Fibroblast of the aortic adventitia (primary cell): Measurements from ENCODE around the gene HAAO. TPM values are rescaled to one million over a fixed set of nuclear protein-coding genes. Genes with fewer than 3 reads are reported as not detected.

ENCODE experiments used
- DNase-seq: peaks from one replicate; pipeline ENCODE4 v3.0.0-alpha.2; 2010; ENCODE audit warnings: low read depth
- H3K4me3 ChIP-seq: 2 replicates; pipeline ENCODE4 v1.5.1; 2011; ENCODE audit warnings: low read depth, mild to moderate bottlenecking, control low read depth, low read length, moderate library complexity
- total RNA-seq: library from RNA; depleted of rRNA; stranded (reverse); fragments of >200 nt; gene quantifications from 2 replicates; pipeline ENCODE4 v1.2.3, GENCODE V29; 2012; ENCODE audit warnings: low replicate concordance
- TF ChIP-seq, protein P1 (sequence below): IDR thresholded peaks from 2 replicates; pipeline ENCODE4 v1.5.1; 2011; ENCODE audit warnings: mild to moderate bottlenecking, low read length, control low read depth, inconsistent platforms; ENCODE audit not compliant: insufficient read depth

Gene HAAO
- total RNA-seq, 1 donor: 0.90 TPM

GRCh38 chr2:42769583-42770287 lies 22.6 kb downstream of the HAAO start:
- DNase-seq: no peak
- TF ChIP-seq, protein P1, sequence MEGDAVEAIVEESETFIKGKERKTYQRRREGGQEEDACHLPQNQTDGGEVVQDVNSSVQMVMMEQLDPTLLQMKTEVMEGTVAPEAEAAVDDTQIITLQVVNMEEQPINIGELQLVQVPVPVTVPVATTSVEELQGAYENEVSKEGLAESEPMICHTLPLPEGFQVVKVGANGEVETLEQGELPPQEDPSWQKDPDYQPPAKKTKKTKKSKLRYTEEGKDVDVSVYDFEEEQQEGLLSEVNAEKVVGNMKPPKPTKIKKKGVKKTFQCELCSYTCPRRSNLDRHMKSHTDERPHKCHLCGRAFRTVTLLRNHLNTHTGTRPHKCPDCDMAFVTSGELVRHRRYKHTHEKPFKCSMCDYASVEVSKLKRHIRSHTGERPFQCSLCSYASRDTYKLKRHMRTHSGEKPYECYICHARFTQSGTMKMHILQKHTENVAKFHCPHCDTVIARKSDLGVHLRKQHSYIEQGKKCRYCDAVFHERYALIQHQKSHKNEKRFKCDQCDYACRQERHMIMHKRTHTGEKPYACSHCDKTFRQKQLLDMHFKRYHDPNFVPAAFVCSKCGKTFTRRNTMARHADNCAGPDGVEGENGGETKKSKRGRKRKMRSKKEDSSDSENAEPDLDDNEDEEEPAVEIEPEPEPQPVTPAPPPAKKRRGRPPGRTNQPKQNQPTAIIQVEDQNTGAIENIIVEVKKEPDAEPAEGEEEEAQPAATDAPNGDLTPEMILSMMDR: no peak

GRCh38 chr2:42768706-42769256 lies 23.6 kb downstream of the HAAO start:
- no peak for DNase-seq
- H3K4me3 ChIP-seq: no peak overlapping the region
- TF ChIP-seq, protein P1: no peak

More at GRCh38 chr2:42769583-42770287, 22.6 kb downstream of the HAAO start:
- no peak overlapping the region for H3K4me3 ChIP-seq

DNA sequence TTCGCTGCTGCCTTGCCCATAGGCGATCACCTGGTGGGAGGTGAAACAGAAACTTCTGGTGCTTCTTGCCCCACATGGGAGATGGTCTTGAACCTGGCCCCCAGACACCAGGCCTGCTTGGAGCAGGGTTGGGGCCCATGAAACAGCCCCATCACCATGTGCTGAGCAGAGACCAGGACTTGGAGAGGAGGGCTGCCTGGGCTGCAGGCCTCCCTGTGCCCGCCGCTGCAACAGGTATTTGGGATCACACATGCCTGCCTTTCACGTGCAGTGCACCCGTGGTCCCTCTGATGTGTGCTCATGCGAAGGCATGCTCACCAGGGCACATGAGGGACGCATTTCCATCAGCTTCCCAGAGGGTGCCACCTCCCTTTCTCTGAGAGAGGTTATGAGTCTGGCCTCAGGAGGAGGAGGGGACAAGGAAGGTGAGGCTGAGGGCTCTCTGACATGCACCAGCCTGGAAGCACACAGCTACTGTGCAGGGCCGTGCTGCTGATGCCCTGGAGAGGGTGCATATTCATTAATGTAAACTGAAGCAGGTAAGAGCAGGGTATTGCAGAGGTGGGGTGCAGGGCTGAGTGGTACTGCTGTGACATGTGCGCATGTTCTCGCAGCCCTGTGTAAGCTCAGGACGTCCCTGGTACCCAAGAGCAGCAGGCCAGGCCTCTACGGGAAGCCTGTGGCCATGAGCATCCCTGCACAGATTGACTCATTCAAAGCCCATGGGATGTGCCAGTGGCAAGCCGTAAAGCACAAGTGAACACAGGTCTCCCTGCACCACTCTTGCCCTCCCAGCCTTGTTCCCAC lies 24.3 kb downstream of the HAAO start:
- H3K4me3 ChIP-seq: no peak overlapping the region
- TF ChIP-seq, protein P1: no peak
- DNase-seq: no peak

- TF ChIP-seq, protein P1: no peak
- DNase-seq: no peak
- H3K4me3 ChIP-seq: no peak overlapping the region
Observed at GRCh38 chr2:42767080-42767898, 25.1 kb downstream of the HAAO start.

- TF ChIP-seq, protein P1: no peak
- H3K4me3 ChIP-seq: no peak overlapping the region
- DNase-seq: no peak
Observed at GRCh38 chr2:42765686-42766085, 26.7 kb downstream of the HAAO start.

- no peak for DNase-seq
- TF ChIP-seq, protein P1: no peak
- no peak overlapping the region for H3K4me3 ChIP-seq
Observed at GRCh38 chr2:42764901-42765300, 27.5 kb downstream of the HAAO start.
